GM15510 (cell line): ENCODE measurements around the gene MAN2A2.

Experiments
- POLR2A ChIP-seq: IDR thresholded peaks from 3 replicates; pipeline ENCODE4 v1.6.1; 2011; ENCODE audit warnings: borderline replicate concordance; ENCODE audit not compliant: insufficient read length; ENCODE audit errors: extremely low read depth

Gene MAN2A2

GRCh38 chr15:90916461-90916860, 13.4 kb downstream of the MAN2A2 start:
- TF ChIP-seq POLR2A, result no peak

- no peak for TF ChIP-seq POLR2A
Measured at GRCh38 chr15:90917569-90917968, 14.5 kb downstream of the MAN2A2 start.

- TF ChIP-seq POLR2A, result no peak
Measured at GRCh38 chr15:90918034-90918788, 15.1 kb downstream of the MAN2A2 start.

- no peak for TF ChIP-seq POLR2A
Measured at GRCh38 chr15:90918835-90919234, 15.7 kb downstream of the MAN2A2 start.

GRCh38 chr15:90921887-90922286, 18.8 kb downstream of the MAN2A2 start:
- TF ChIP-seq POLR2A, result no peak

GRCh38 chr15:90924375-90924774, 21.3 kb downstream of the MAN2A2 start:
- no peak for TF ChIP-seq POLR2A

GRCh38 chr15:90929246-90930019, 26.3 kb downstream of the MAN2A2 start:
- TF ChIP-seq POLR2A, result no peak

GRCh38 chr15:90930861-90931574, 27.9 kb downstream of the MAN2A2 start:
- TF ChIP-seq POLR2A, result no peak

GRCh38 chr15:90931575-90931827, 28.4 kb downstream of the MAN2A2 start:
- TF ChIP-seq POLR2A, result no peak

GRCh38 chr15:90931828-90932659, 28.9 kb downstream of the MAN2A2 start, which contains the start of gene HDDC3:
Gene HDDC3, minus strand, starts transcription at chr15:90932549. Its CDS starts 9 bp downstream, at chr15:90932540.
- TF ChIP-seq POLR2A, result peak; percentile 92

GRCh38 chr15:90932660-90932991, 29.5 kb downstream of the MAN2A2 start:
- no peak for TF ChIP-seq POLR2A

GRCh38 chr15:90933301-90933700, 30.2 kb downstream of the MAN2A2 start:
- no peak for TF ChIP-seq POLR2A

GRCh38 chr15:90934256-90934948, 31.3 kb downstream of the MAN2A2 start:
- no peak for TF ChIP-seq POLR2A

GRCh38 chr15:90934949-90935751, 32.0 kb downstream of the MAN2A2 start, which contains the start of gene UNC45A:
Gene UNC45A, plus strand, starts transcription at chr15:90935285. Its CDS starts 40 bp downstream, at chr15:90935325.
- peak; percentile 67 for TF ChIP-seq POLR2A

GRCh38 chr15:90936823-90937222, 33.7 kb downstream of the MAN2A2 start:
- no peak for TF ChIP-seq POLR2A
